ENCODE data around the gene SIX4.
"Not testable (repeated sequence)": the region's sequence is repeated elsewhere in the genome, so short reads cannot be mapped to it uniquely, and the experiment has no call there.

The SIX4 gene

DNA sequence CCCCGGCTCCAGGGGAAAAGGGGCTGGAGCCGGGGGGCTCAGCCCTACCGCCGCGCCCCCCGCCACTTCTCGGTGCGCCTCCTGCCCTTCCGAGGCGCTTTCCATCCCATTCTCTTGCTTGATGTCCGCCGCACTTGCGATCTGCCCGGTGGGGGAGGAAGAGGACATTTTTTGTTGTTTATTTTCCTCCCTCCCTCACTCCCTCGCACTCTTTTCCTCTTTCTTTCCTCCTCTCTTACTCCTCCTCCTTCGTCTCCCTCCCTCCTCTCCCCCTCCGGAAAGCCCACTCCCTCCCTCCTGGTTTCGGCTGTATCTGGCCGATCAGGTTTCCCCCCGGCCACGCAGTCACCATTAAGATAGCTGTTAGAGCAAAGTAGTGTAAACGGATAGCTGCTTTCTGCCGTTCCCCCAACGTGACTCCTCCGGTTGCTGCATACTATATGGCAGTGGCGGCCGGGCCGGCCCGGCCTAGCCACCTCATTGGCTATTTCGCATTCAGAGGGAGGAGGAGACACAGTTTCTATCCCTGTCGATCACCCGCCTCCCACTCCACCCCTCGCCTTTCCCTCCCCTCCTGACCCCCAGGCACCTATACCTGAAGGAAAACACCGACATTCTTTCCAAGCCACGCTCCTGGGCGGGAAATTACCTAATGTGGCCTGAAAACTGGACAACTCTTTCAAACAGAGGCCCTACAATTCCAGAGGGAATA lies at the start of gene SIX4:
Gene SIX4 (minus strand): TSS at position 445 of the 712 bp plus-strand sequence. CDS start 277 bp downstream, at position 168.
- DNase-seq = no peak

DNA sequence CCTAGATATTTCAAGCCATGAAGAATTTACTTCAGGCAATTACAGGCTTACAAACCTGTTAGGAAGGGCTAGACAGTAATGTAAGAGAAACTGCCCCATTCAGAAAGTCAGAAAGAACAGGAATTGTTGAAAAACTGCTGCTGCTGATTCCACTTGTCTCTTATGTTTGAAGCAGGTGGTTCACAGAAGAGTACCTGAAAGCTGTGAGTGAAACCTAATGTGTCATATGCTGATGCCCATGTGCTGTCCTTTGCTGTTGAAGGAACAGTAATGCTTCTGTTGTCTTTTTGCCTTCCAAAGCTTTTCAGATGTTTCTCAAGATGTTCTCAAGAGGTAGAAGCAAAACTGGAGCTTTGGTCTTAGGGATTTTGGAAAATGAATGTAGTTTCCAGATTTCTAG lies 49.4 kb upstream of the SIX4 start:
- DNase-seq = no peak

DNA sequence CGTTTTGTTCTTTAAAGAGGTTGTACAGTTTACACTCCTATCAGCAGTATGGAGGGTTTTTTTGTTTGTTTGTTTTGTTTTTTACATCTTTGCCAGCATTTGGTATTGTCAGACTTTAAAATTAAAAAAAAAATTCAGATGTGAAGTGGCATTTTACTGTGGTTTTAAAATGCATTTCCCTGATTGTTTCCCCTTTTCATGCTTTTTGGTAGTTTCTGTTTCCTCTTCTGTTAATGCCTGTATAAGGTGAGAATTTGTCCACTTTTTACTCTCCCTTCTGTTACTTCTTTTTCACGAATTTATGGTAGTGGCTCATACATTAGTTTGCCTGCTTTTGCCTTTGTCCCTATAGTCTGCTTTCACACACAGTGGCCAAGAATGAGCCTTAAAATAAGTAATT lies 47.0 kb upstream of the SIX4 start:
- DNase-seq = no peak

DNA sequence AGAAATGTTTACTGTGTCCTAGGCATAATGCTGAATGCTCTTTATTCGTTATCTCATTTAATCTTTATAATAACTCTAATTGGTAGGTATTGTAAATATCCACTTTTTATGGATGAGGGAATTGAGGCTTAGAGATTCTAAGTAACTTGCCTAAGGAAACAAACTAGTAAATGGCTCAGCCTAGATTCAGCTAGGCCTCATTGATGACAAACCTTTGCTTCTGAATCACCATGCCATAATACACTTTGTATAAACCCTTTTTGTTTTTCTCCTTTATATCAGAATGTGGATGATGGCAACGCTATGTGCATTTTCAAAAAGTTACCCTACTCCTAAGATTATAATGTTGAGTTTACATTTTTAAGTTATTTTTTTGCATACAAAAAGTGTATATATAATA lies 44.5 kb upstream of the SIX4 start:
- no peak for DNase-seq

DNA sequence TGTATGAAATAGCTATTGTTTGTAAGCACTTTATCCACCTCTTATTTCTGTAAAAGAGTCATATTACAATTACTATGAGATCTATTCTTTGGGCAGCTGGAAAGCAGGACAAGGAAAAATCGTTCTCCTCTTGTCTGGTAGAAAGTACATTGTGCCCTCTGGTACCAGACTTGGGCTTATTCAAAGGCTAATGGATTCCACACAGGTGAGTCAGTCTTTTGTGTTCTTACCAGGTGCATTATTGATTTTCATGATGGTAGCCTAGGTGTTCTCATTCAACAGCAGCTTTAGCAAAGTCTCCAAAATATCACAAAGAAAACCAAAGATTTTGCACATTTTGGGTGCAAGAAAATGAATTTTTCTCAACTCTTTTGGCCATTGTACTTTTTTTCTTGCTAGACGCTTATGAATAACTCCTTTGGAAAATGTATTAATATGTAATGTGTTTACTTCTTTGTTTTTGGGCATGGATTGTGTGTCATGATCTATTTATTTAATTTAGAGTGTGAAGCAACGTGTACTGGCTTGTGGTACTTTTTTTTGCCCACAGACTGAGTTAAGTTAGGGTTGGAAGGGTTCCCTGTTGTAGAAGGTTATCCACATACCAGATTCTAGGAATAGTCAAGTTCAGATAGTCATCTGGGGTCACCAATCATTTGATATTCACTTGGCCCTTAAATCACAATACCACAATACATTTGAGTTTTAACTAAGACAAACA lies 36.7 kb upstream of the SIX4 start:
- no peak for DNase-seq

DNA sequence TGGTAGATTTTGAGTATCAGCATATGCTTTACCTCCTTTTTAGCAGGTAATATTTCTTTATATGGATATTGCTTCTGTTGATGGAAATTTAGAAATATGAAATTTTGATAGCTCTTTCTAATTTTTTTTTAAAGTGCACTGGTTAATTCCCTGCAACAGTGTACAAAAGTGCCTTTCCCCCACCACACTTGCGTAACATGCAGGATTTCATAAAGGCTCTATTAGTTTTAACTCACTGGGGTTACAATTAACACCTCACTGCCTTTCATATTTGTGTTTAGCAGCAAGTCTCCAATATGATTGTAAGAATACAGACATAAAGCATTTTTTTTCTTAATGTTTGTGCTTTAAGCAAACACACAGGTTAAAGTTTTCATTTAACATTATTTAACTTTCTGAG lies 36.1 kb upstream of the SIX4 start:
- no peak for DNase-seq

- DNase-seq = no peak
These were observed 34.7 kb upstream of the SIX4 start for GRCh38 chr14:60758885-60759284.

GRCh38 chr14:60757567-60758002 lies 33.4 kb upstream of the SIX4 start:
- no peak for DNase-seq

DNA sequence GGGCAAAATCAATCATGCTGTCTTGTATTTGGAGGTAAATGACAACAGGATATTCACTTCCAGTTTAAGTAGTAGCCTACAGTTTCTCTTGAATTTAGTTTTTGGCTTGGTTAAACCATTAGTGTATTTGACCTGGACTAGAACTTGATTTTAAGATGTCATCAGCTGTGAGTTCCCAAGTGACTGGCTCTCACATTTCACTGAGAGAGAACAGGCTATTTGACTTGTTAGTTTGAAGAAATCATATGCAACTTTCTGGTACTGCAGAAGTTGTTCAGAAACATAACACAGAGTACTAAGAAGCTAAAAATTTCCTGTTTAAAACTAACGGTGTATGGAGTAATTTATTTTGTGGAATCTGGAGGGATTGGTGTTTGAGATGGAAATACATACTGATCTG lies 32.7 kb upstream of the SIX4 start:
- no peak for DNase-seq

GRCh38 chr14:60753264-60754119 lies 29.3 kb upstream of the SIX4 start:
- no peak for DNase-seq

- no peak for DNase-seq
These were observed 20.4 kb upstream of the SIX4 start for GRCh38 chr14:60744566-60744965.

GRCh38 chr14:60738843-60739508 lies 14.8 kb upstream of the SIX4 start:
- DNase-seq = no peak

DNA sequence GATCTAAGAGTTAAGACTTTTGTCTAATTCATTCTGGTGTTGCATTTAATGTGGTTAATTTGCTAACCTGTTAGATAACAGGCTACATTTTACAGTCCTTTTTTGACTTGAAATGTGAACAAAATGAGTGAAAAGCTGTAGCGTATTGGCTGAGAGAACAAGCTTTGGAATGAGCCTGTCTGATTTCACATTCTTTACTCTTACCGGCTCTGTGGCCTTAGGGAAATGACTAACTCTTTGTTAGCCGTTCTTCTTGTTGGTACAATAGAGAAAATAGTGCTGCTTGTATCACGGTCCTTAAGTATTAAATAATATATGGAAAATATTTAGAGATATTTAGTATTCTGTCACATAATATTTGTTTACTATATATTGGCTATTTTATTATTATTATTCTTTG lies 12.3 kb upstream of the SIX4 start:
- DNase-seq = no peak

DNA sequence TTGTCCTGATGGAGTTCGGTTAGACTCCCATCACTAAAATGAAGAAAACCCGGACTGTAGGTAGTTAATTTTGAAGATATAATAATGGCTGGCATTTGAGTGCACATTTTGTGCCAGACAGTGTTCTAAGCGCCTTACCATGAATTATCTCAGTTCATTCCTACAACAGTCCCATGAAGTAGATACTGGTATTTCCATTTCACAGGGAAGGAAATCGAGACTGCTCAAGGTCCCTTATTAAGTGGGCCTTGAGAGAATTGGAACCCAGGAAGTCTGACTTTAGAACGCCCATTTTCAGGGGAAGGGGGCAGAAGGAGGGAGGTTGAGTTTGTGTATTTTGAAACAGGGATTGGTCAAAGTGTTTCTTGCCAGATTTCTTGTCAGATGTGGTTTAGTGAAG lies 11.3 kb upstream of the SIX4 start:
- no peak for DNase-seq

DNA sequence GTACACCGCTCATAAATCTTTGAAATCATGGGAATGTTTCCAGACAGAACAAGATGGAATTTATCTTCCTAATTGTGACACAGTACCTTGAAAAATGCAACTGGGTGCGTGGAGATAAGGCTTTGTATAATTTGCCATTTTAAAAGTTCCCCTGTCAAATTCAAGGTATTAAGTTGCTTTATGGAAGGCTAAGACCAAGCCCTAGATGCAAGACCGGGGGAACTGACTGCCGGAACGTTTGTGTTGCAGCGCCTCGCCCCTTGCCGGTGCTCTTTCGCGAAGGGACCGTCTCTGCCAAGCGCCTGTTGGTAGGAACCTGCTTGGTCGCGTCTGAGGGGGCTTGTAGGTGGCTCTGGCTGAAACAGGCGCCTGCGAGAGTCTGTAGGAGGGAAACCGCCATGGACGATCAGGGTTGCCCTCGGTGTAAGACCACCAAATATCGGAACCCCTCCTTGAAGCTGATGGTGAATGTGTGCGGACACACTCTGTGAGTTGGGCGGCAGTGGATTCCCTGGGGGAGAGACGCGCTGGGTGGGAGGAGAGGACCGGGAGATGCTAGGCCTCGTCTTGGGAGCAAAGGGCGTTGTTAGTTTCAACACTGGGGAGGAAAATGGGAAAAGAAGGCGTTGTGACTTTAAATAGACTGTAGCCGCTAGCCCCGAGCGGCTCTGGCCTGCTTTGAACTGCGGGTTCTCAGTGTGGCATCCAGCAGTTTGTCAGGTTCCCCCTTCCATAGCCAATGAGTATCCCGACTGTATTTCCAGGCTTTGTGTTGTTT lies 10.5 kb upstream of the SIX4 start, which contains the start of gene MNAT1:
Gene MNAT1 (plus strand): TSS at position 297 of the 778 bp plus-strand sequence. CDS start 102 bp downstream, at position 399.
- no peak for DNase-seq

- no peak for DNase-seq
These were observed 8.8 kb upstream of the SIX4 start for GRCh38 chr14:60732840-60733483.

GRCh38 chr14:60731291-60731690 lies 7.1 kb upstream of the SIX4 start:
- DNase-seq = not testable (repeated sequence)

GRCh38 chr14:60723116-60723906 lies 840 bp downstream of the SIX4 start:
- no peak for DNase-seq

GRCh38 chr14:60722357-60723115 lies 1.6 kb downstream of the SIX4 start:
- DNase-seq = no peak

DNA sequence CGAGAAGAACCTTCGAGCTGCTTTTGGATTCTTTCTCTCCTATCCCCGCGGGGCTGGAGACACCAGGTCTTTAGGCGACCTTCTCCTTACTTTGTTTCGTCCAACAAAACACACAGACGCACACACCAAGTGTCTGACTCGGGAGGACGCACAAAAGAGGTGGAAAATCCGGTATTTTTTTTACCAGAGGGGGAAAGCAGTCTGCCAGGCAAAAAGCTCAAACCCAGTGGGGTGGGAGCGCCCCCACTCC lies 2.1 kb downstream of the SIX4 start:
- no peak for DNase-seq

Data from cortex of kidney (tissue), 1 donor.